Amniotic epithelial cell (primary cell): ENCODE data around the gene LDLRAD2.
"Not testable (repeated sequence)": the region's sequence is repeated elsewhere in the genome, so short reads cannot be mapped to it uniquely, and the experiment has no call there.

Experiments used
- DNase-seq: peaks from one replicate; pipeline ENCODE4 v3.0.0-alpha.2; 2010; ENCODE audit warnings: low read depth

The LDLRAD2 gene

GRCh38 chr1:21823980-21824702 lies 12.1 kb downstream of the LDLRAD2 start:
- DNase-seq, result no peak

DNA sequence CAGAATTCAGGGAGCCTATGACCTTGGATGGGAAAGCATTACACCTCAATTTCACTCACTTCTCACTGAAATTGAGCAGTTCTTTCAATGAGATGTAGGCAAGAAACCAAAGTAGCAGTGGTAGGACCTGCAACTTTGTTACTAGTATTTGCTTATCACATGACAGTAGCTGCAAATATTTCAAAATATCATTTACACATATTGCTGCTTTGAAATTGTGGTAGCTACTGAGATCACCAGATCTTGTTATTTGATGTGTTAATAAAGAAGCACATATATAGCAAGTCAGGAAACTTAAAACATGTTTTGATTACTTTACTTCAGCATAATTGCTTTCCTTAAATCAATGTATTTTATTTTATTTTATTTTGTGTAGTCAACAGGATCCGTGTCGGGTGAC lies 12.9 kb downstream of the LDLRAD2 start:
- DNase-seq, result no peak

DNA sequence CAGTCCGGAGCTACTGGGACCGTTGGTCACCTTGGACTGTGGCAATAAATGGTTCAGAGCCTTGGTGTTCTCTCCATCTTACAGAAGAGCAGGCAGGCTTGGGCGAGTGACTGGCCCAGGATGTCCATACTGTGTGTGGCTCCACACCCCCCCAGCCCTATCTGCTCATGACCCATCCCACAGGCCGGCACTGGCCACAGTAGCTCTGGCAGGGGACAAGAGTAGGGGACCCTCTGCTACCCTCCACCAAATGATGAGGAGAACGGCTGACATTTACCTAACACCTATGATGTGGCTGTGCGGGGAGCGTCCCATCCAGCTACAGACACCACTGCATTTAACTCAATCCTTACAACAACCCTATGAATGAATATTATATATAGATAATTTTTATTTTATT lies 13.3 kb downstream of the LDLRAD2 start:
- DNase-seq, result no peak

DNA sequence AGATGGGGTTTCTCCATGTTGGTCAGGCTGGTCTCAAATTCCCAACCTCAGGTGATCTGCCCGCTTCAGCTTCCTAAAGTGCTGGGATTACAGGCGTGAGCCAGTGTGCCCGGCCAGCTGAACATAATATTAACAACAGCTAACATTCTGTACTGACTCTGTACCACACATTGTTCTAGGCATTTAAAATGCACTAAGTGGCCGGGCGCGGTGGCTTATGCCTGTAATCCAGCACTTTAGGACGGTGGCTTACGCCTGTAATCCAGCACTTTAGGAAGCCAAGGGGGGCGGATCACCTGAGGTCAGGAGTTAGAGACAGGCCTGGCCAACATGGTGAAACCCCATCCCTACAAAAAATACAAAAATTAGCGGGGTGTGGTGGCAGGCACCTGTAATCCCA lies 14.6 kb downstream of the LDLRAD2 start:
- DNase-seq, result not testable (repeated sequence)

DNA sequence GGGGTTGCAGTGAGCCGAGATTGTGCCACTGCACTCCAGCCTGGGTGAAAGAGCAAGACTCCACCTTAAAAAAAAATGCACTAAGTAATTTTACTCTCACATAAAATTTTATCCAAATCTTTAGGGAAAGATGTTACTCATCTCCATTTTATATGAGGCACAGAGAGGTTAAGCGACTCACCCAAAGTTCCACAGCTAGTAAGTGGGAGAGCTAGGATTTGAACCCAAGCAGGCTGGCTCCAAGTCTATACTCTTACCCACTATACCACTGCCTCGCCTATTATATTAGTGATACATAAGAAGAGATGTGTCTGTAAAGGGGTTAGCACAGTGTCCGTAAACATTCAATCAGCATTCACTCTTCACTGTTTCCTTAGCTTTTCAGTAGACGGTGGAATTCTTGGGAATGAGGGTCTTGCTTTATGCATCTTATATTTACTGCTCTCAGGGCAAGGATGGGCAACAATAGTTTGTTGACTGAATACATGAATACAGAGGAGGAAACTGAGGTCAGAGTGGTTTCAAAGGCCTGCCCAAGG lies 15.1 kb downstream of the LDLRAD2 start:
- no peak for DNase-seq

DNA sequence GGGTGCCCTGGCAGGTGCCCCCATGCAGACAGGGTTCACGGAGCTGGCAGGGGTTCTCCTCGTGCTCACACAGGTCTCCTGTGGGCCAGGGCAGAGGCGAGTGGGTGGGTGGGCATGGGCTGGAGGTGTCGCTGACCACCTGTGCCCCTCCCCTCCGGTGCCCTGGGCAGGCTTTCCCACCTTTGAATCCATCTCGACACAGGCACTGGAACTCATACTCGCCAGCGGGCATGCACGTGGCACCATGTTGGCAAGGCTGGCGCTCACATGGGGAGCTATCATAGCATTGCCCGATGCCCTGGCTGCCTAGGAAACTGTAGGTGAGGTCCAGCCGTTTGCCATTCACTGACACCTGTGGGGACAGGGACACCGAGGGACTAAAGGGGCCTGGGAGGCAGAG lies 16.0 kb downstream of the LDLRAD2 start:
- no peak for DNase-seq

DNA sequence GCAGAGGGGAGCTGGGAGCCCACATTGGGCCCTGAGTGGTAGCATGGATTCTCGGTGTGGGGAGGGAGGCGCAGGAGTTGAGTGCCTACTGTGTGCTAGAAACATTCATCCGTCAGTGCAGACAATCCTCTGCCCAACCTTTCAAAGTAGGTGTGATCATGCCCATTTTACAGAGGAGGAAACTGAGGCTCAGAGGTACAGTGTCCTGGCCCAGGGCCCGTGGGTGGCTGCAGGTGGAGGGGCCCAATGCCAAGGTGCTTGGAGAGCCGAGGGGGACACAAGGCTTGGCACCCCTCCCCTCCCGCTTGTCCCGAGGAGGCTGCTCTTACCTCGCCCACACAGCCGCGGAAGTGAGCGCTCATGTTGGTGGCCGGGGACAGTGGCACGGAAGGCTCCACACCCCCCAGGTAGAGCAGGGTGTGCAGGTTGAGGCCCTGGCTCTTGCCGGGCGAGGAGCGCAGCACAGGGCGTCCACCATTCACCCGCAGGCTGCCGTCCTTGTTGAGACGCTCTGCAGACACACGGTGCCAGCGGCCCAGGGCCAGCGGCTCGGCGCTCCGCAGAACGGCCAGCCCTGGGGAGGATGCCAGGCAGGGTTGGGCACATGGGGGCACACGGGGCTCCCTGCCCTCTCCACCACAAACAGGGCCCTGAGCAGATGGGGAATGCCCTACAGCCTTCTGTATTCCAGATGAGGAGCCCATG lies 16.6 kb downstream of the LDLRAD2 start:
- DNase-seq, result no peak

GRCh38 chr1:21829294-21829693 lies 17.2 kb downstream of the LDLRAD2 start:
- DNase-seq, result no peak

DNA sequence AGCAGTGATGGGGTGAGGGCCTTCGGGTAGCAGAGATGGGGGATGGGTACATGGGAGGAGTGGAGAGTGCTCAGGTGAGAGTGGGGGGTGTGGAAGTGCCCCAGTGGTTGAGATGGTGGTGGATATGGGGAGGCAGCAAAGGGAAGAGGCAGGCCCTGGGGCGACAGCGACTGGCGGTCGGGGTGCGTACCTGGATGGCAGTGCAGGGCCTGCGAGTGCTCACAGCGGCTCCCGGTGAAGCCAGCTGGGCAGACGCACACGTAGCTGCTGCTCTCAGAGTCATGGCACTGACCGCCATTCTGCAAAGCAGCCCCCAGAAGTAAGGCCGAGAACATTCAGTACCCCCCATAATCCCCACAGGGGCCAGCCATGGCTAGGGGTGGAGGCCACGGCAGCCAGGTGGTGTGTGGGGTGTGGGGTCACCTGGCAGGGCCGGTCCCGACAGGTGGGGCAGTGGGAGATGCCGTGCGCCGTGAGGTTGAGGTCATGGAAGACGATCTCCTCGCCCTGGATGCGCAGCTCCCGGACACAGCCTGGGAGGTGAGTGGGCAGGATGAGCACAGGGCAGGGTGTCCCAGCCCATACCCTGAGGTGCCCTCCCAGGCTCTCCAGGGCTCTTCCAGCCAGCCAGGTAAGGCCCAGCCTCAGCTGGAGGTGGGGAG lies 18.9 kb downstream of the LDLRAD2 start:
- DNase-seq, result no peak

DNA sequence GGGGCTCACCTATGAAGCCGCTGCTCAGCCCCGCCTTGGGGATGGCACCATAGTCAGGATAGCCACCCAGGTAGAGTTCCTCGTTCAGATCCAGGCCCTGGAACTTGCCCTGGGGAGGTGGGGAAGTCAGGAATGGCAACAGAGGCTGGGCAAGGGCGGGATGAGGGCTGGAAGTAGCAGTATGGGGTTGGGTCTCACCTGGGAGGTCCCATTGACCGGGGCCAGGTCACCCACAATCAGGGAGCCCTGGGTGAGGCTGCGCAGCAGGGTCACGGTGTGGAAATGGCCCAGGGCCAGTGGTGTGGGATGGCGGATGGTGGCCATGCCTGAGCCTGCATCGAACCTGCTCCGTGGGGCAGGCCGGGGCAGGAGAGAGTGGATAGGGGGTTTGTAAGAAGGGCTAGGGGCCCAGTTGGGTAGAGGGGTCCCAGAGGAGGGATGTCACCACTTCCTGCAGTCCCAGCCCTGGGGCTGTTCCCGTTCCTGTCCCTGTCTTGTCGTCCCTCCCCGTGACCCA lies 19.4 kb downstream of the LDLRAD2 start:
- no peak for DNase-seq

- DNase-seq, result no peak
Measured at GRCh38 chr1:21833392-21833976, 21.4 kb downstream of the LDLRAD2 start.

GRCh38 chr1:21834094-21834493 lies 22.0 kb downstream of the LDLRAD2 start:
- no peak for DNase-seq

GRCh38 chr1:21834666-21835065 lies 22.6 kb downstream of the LDLRAD2 start:
- DNase-seq, result no peak

DNA sequence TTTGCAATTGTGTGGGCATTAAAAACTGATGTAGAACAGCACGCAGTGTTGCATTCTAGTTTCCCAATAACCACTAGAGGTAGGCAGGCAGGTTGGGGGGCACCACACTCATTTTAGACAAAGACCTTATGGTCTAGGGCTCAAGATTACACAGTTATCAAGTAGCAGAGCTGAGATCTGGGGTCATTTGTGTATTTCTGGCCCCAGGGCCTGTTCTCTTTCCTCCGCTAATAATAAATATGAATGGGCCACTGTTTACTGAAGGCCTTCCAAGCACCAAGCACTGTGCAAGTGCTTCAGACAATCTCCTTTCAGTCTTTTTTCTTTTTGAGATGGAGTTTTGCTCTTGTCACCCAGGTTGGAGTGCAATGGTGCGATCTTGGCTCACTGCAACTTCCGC lies 23.9 kb downstream of the LDLRAD2 start:
- DNase-seq, result no peak

GRCh38 chr1:21836729-21837128 lies 24.7 kb downstream of the LDLRAD2 start:
- DNase-seq, result no peak

DNA sequence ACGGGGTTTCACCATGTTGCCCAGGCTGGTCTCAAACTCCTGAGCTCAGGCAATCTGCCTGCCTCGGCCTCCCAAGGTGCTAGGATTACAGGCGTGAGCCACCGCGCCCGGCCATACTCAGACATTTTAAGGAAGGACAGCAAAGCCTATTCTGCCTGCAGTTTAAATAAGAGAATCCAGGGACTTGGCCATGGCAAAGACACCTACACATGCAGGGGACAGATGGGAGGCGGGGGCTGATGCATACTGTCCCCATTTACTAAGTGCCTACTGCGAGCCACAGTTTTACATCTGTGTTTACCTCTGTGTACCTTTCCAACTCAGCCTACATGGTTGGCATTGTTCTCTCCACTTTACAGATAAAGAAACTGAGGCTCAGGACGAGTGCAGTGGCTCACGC lies 25.4 kb downstream of the LDLRAD2 start:
- no peak for DNase-seq

DNA sequence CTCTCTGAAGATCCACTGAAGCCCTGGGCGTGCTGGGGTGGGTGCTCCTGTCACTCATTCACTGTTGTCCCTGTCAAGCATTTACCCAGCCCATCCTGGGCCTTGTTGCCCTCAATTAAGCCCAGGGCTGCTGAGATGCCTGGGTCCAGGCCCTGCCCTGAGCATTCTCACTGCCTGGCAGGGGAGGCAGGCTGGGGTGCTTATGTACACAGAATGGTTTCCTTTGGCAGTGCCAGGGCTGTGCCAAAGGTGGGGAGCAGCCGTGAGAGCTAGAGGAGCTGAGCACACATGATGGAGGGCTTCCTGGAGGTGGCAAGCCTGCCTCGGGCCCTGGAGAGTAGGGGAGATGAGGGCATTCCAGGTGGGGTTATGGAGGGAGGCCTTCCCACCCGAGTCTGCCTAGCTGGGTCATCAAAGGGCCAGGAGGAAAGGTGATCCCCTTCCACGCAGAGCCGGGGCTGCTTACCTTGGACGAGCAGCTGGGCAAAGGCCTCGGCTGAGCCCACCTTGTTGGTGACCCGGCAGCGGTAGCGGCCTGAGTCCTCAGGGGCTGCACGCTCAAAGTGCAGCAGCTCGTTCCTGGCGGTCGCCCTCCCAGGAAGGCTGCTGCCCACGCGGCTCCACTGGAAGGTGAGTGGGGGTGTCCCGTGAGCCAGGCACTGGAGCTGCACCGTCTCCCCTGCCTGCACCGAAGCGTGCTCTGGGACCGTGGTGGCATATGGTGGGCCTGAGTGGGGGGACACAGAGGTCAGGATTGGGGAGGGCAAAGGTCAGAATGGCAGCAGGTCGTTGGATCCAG lies 26.5 kb downstream of the LDLRAD2 start:
- DNase-seq, result no peak

GRCh38 chr1:21839337-21840037 lies 27.4 kb downstream of the LDLRAD2 start:
- DNase-seq, result no peak

GRCh38 chr1:21840981-21841380 lies 28.9 kb downstream of the LDLRAD2 start:
- no peak for DNase-seq

DNA sequence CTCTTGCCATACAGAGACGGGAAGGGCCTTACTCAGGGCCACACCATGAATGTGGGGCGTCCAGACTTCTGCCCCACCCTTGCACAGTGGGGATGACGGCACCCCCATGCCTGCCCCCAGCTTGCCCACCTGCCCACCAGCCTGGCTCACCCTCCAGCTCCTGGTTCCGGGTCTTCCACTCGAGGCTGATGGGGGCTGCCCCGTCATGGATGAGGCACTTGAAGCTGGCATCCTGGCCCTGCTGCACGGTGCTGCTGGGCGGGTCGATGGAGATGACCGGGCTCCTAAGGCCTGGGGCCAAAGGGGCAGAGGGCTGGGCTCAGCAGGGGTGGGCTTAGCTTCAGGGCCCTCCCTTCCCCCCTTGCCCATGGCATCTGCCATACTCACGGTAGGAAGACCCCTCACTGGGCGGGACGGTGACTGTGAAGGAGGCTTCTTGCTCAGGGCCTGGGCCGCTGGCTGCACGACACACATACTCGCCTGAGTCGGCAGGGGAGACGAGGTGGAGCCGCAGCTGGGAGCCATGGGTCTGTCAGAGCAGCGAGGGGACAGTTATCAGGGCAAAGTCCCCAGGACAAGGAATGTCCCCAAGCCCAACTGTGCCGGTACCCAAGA lies 29.9 kb downstream of the LDLRAD2 start:
- DNase-seq, result no peak
